Measurements from ENCODE around the gene TUBGCP6.

Gene TUBGCP6

DNA sequence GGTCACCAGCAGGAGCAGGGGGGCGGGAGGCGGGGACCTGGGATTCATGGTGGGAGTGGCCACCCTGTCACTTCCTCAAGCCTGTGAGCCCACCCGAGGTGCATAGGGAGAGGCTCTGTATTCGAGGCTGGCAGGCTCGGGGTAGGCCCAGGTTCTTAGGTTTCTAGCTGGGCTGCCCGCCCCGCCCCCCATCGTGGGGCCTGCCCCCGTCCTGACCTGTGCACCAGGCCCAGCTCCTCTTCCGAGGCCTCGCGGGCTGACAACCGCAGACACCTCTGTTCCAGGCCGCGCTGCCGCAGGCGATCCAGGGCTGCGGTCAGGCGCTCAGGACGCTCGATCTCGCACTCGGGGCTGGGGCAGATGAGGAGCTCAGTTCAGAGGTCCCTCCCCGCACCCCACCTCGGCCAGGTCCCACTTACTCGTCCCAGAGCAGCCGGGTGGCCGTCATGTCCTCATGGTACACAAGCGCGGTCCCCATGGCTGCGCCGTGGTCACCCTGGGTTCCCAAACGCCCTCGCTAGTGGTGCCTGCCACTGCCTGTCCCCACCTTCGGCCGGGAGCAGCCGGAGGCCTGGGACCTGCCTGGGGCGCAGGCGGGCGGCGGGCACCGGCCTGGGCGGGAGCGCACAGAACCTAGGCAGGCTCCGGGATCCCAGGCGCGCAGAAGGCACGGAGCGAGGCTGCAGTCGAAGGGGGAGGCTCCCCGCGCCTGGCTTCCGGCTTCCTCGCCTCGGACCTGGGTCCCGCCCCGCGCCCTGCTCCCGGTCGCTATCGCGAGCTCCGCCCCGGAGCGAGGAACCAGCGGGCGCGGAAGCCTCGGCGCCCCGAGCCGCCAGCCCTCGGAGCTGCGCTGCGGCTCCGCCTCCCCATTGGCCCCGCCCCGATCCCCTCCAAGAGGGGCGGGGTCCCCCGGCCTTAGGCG lies 6.0 kb upstream of the TUBGCP6 start, which contains the start of gene HDAC10:
Gene HDAC10, minus strand, starts transcription at position 711 of the 922 bp plus-strand sequence. Its CDS starts 233 bp downstream, at position 478.
- peak; percentile 83 for DNase-seq

DNA sequence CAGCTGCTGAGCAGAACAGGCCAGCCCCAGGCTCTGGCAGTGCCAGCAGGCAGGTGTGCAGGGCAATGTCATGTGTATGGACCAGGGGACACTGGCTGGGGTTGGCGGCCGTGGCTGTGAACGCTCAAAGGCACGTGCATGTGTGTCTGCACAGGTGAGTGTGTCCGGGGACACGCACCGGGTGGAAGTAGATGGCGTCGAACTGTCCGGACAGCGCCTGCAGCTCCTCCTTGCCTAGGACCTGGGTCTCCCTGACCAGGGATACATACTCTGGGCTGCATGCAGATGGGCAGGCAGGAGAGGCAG lies 5.4 kb upstream of the TUBGCP6 start:
- DNase-seq, result no peak

DNA sequence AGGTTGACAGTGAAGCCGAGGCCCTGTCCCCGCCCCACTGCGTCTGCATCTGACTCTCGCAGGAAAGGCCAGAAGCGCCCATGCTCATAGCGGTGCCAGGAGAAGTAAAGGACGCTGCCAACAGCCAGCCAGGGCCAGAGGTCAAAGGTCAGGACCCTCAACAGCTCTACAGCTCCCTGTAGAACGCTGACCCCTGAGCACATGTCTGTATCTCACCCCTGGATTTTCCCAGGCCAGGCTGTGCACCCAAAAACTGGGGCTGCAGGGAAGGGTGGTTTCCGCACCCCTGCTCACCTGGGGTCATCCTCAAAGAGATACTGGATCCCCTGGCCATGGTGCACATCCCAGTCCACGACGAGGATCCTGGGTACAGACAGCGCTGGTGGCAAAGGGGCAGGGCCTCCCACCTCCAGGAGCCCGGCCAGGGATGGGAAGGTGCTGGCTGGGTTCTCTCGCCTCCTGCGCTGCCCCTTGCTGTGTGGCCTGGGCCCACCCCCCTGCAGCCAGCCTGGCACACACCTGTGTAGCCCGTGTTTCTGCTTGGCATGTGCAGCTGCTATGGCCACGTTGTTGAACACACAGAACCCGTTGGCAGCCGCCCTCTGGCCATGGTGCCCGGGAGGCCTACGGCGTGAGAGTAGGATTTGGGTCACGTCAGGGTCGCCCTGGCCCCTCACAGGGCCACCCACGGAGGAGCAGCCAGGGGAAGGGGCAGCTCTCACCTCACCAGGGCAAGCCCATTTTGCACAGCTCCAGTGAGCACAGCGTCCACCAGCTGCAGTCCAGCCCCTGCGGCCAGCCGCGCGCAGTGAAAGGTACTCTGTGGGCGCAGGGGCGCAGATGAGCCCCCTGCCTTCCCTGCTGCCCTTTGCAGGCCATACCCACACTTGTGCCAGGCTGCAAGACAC lies 4.8 kb upstream of the TUBGCP6 start:
- no peak for DNase-seq

DNA sequence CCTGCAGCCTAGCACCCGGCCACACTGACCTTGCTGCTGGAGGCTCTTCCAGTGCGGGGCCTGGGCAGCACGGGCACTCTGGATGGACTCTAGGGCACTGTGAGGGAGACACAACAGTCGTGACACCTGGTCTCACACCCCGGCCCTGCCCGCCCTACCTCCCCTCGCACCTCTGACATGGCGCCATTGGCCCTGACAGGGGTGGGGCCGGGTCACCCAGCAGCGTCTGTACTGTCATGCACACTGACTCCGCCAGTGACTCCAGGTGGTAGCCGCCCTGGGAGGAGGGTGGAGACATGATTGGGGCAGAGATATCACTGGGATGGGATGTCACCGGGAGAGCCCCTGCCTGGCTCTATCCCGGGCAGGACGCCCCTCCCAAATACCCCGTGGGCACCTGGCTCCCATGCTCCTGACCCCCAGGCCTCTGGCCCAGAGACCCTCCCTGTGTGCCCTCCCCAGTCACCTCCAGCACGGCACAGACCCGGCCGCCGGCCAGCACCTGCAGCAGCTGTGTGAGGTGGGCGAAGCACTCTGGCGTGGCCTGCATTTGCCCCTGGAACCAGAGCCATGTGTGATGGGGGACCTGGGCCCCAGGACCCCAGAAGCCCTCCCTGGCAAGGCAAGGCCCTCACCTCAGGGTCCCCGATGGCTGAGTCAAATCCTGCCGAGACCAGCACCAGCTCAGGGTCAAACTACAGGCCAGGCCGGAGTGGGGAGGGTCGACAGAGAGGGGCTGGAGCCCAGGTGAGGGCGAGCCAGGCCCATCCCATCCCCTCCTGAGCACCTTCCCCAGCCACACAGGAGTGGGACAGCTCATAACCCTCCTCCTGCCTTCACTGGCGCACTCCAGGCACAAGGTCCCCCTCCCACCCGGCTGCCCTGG lies 3.6 kb upstream of the TUBGCP6 start:
- DNase-seq, result no peak

- DNase-seq, result peak; percentile 79
Measured at GRCh38 chr22:50247748-50248147, 2.9 kb upstream of the TUBGCP6 start.

DNA sequence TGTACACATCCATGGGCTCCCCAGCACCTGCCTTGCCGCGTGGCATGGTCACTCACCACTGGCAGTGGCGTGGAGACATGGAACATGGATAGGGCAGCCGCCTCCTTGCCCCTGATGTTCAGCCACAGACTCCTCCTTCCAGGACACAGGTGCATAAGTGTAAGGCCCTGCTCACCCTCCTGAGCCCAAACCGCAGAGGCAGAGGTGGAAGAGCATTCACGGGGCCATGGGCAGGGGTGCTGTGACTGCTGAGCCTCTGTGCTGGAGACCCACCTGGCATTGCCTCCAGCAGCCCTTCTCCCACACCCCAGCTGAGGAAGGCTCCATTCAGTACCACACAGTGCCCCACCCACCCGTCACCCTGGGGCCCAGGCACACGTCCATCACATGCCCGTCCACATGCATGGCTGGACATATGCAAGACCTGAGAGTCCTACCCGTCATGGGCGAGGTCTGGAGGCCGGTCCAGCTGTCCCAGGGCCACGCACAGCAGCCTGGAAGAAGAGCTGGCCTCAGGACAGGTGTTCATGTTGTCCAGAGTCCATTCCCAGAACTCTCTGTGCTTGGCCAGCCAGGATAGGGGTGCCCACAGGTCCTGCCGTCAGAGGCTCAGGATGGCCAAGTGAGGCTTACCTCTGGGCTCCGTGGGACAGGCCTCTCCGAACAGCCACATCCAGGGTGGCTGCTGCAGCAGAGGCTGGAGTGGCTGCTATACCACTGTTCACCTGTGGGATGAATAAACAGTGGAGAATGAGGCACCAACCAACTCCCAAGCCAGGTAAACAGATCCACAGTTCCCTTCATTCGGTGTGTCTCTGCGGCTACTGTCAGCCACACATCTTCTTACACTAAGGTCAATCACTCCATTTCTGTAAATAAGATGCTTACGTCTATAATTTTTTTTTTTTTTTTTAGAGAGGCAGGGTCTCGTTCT lies 1.7 kb upstream of the TUBGCP6 start:
- no peak for DNase-seq

DNA sequence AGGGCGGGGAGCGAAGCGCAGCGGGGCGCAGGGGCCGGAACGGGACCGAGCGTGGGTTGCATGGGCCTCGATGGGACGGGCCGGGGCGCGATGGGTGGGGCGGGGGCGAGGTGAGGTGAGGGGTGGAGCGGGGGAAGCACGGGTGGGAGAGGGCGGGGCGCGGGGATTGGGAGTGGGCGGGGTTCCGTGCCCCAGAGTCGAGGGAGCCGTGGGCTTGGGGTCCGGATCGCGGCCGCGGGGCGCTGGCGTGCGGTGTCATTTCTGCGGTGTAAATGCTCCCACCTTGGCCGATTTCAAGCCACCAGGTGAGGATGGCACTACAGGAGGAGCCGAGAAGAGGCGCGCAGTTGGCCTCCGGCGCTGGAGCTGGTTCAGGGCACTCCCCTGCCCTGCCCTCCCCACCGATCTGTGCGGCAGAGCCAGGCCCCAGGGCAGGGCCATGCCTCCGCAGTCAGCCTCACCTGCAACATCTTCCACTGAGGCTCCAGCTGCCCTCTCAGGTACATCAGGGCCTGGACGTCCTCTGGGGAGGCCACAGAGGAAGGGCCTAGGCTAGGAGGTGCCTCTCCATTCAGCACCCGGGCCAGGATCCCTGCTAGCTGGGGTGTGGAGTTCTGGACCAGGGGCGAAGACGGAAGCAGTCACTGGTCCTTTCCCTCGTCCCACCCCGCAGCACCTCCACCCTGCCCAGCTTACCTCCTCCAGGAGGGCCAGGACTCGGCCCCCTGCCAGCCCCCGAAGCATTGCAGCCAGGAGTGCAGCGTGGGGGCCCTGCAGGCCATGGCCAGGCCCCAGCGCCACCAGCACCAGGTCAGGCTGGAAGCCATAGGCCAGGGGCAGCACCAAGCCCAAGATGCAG lies 620 bp upstream of the TUBGCP6 start:
- DNase-seq, result no peak

GRCh38 chr22:50243685-50244419 lies 971 bp downstream of the TUBGCP6 start:
- DNase-seq, result no peak

- DNase-seq, result no peak
Measured at GRCh38 chr22:50242406-50242949, 2.3 kb downstream of the TUBGCP6 start.

GRCh38 chr22:50238755-50239154 lies 6.1 kb downstream of the TUBGCP6 start:
- DNase-seq, result no peak

DNA sequence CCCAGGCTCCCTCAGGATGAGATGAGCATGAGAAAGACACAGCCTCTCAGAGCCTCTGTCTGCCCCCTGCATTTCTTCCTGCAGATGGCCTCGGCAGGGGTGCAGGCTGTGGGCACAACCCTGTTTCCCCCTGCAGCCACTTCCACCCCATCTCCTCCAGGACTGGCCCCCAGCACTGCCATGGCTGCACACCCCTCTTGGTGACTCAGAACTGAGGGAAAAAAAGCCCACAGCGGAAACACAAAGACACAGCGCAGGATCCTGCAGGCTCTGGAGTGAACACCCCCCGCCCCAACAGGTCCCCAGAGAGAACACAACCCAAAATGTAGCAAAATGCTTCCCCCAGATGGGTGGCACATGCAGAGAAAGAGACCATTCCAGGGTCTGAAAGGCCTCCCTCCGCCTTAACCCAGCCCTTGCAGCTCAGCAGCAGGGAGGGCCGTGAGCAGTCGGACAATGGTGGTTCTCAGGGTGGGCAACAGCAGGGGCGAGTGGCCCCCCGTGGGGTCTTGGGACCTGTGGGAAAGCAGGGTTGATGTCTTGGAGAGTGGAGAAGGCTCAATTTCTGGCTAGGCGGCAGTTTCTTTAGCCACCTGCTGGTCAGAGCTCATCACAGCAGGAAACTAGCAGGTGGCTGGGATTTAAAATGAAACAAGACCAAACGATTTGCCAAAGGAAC lies 8.0 kb downstream of the TUBGCP6 start:
- DNase-seq, result no peak

- no peak for DNase-seq
Measured at GRCh38 chr22:50233223-50233622, 11.6 kb downstream of the TUBGCP6 start.

GRCh38 chr22:50232481-50233151 lies 12.2 kb downstream of the TUBGCP6 start:
- DNase-seq, result no peak

DNA sequence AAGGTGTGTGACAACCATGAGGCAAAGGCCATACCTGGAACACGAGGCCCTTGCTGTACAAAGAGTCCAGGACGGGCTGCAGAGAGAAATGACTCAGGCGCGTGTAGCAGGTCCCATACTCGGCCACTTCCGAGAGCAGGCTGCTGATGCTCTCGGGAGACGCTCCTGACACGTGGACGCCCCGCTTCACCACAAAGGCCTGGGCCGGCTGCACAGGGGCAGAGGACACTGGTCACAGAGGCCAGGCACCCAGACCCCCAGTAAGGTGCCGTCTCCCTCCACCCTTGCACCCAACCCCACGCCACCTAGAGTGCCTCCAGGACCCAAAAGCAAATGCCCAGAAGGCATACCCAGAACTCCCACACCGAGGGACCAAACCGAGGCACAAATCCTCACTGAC lies 15.5 kb downstream of the TUBGCP6 start:
- no peak for DNase-seq

DNA sequence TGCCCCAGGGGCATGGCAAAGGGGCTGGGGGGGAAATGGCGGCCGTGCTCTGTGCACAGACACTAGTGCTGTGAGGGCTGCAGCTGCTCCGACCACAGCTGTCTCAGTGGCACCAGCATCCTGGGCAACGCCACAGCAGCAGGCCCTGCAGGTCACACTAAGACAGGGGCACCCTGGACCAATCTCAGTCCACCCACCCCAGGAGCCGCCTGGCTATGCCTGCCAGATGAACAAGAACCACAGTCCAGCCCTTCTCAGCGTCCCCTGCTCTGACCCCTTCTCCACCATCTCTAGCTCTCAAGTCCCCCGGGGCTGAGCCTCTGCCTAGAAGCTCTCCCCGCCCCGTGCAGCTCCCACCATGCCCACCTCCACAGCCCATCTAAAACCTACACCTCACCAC lies 16.5 kb downstream of the TUBGCP6 start:
- DNase-seq, result no peak

DNA sequence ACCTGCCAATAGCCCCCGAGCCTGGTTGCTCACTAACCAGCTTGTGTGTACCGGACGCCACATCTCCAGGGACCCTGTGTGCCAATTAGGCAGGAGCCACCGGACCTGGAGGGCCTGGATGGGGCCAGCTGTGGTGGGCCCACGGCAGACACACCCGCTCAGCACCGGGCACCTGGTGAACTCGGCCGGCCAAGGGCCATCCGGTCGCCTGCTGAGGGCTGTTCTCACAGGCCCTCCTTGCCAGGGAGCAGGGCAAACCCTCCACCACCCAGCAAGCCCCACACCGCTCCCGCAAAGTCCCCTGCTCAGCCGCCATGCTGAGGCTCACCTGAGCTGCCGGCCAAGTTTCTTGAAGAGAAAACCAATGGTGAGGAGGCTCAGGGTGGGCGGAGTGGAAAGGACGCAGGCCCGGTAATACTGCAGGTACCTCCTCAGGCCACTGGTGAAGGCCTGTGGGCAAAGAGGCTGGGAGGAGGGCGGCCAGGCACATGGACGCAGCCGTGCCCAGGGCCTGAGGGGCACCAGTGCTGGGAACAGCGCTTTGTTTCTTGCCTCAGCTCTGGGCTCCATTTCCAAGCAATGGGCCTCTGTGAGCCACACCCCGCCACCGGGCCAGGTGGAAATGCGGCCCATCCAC lies 17.1 kb downstream of the TUBGCP6 start:
- DNase-seq, result no peak

GRCh38 chr22:50226875-50227165 lies 18.0 kb downstream of the TUBGCP6 start:
- no peak for DNase-seq

Measured in CD4-positive, alpha-beta T cell treated with Interleukin-15 for 1 hour (primary cell).